ENCODE results near the gene INVS.

DNA sequence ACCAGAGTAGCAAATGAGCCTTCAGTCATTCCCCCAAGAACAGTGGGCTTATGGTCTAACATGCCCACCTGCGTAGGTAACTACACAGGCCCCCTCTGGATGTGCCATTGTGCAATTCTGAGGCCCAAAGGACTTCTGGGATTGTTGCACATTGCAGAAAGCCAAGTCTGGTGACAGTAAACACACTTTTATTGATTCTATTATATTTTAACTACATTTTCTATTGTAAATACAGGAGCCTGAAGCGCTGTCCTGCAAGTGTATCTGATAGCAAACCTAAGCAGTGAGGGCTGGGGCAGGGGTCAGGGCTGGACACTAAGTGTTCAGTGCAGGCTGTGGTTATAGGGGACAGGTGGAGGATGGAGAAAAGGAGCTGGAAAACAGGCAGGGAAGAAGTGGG, 196.2 kb downstream of the INVS start:
- TF ChIP-seq, protein P1, sequence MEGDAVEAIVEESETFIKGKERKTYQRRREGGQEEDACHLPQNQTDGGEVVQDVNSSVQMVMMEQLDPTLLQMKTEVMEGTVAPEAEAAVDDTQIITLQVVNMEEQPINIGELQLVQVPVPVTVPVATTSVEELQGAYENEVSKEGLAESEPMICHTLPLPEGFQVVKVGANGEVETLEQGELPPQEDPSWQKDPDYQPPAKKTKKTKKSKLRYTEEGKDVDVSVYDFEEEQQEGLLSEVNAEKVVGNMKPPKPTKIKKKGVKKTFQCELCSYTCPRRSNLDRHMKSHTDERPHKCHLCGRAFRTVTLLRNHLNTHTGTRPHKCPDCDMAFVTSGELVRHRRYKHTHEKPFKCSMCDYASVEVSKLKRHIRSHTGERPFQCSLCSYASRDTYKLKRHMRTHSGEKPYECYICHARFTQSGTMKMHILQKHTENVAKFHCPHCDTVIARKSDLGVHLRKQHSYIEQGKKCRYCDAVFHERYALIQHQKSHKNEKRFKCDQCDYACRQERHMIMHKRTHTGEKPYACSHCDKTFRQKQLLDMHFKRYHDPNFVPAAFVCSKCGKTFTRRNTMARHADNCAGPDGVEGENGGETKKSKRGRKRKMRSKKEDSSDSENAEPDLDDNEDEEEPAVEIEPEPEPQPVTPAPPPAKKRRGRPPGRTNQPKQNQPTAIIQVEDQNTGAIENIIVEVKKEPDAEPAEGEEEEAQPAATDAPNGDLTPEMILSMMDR (conservative IDR thresholded peaks at IDR 0.05) = no peak
- TF ChIP-seq ZFX (IDR thresholded peaks at IDR 0.05) = no peak
